Hepatocyte (in vitro differentiated cells): ENCODE results near the gene MACROD2. TPM values are rescaled to one million over a fixed set of nuclear protein-coding genes. Genes with fewer than 3 reads are reported as not detected.

Experiments
- DNase-seq: peaks from one replicate; pipeline ENCODE4 v3.0.0-alpha.2; 2016; ENCODE audit warnings: low spot score
- H2AFZ ChIP-seq: fragments of 200-600 bp; sonication (generic); 2 replicates; pipeline ENCODE4 v1.6.0; 2016; ENCODE audit warnings: antibody characterized with exemption, mild to moderate bottlenecking
- H3K27ac ChIP-seq: fragments of 200-600 bp; sonication (generic); 2 replicates; pipeline ENCODE4 v1.5.1; 2016; ENCODE audit warnings: mild to moderate bottlenecking
- H3K27me3 ChIP-seq: fragments of 200-600 bp; sonication (generic); 2 replicates; pipeline ENCODE4 v1.6.1; 2016
- H3K36me3 ChIP-seq: fragments of 200-600 bp; sonication (generic); replicated peaks from 2 replicates; pipeline ENCODE4 v1.5.1; 2016; ENCODE audit warnings: low read depth; ENCODE audit not compliant: insufficient read depth
- H3K4me1 ChIP-seq: fragments of 200-600 bp; sonication (generic); 2 replicates; pipeline ENCODE4 v1.5.1; 2016; ENCODE audit warnings: mild to moderate bottlenecking, moderate library complexity; ENCODE audit not compliant: insufficient read depth
- H3K4me2 ChIP-seq: fragments of 200-600 bp; sonication (generic); 2 replicates; pipeline ENCODE4 v1.6.0; 2016
- H3K4me3 ChIP-seq: fragments of 200-600 bp; sonication (generic); 2 replicates; pipeline ENCODE4 v1.5.1; 2016; ENCODE audit warnings: mild to moderate bottlenecking
- H3K79me2 ChIP-seq: fragments of 200-600 bp; sonication (generic); 2 replicates; pipeline ENCODE4 v1.6.0; 2017; ENCODE audit warnings: mild to moderate bottlenecking
- H3K9me2 ChIP-seq: fragments of 200-600 bp; sonication (generic); replicated peaks from 2 replicates; pipeline ENCODE4 v1.6.0; 2017; ENCODE audit warnings: mild to moderate bottlenecking; ENCODE audit not compliant: insufficient read depth
- H3K9me3 ChIP-seq: fragments of 200-600 bp; sonication (generic); 2 replicates; pipeline ENCODE4 v1.5.1; 2016; ENCODE audit warnings: low read depth, mild to moderate bottlenecking
- H4K20me1 ChIP-seq: fragments of 200-600 bp; sonication (generic); 2 replicates; pipeline ENCODE4 v1.6.0; 2016; ENCODE audit warnings: mild to moderate bottlenecking; ENCODE audit not compliant: insufficient read depth, poor library complexity, severe bottlenecking
- CTCF ChIP-seq: fragments of 200-600 bp; sonication (generic); IDR thresholded peaks from 2 replicates; pipeline ENCODE4 v1.5.1; 2016; ENCODE audit warnings: antibody characterized with exemption, mild to moderate bottlenecking; ENCODE audit not compliant: poor library complexity
- EZH2 ChIP-seq: fragments of 200-600 bp; sonication (generic); IDR thresholded peaks from 2 replicates; pipeline ENCODE4 v1.6.1; 2016; ENCODE audit warnings: antibody characterized with exemption, mild to moderate bottlenecking, borderline replicate concordance
- EZH2phosphoT487 ChIP-seq: fragments of 200-600 bp; sonication (generic); IDR thresholded peaks from one replicate; pipeline ENCODE4 v1.6.1; 2018; ENCODE audit warnings: antibody characterized with exemption, mild to moderate bottlenecking, low read depth, moderate library complexity; ENCODE audit not compliant: unreplicated experiment, severe bottlenecking
- WGBS: methylation state at CpG from one replicate; pipeline ENCODE4 v1.1.6; 2016; ENCODE audit warnings: low lambda C conversion rate; ENCODE audit errors: missing lambda C conversion rate; 5-methylcytosine and 5-hydroxymethylcytosine counted together
- polyA plus RNA-seq: library from polyadenylated mRNA; unstranded; fragments of >200 nt; fragmentation: Nextera tagmentation; extraction: Ambion mirVana; gene quantifications from 2 replicates; pipeline ENCODE4 v1.2.1, GENCODE V29; 2016
- total RNA-seq: library from RNA; depleted of rRNA; stranded (reverse); fragments of >200 nt; gene quantifications from 2 replicates; pipeline ENCODE4 v1.2.3, GENCODE V29; 2014

The MACROD2 gene
- total and polyA plus RNA-seq, 2 experiments from 2014 or later, result 2.4 to 3.1 TPM

DNA sequence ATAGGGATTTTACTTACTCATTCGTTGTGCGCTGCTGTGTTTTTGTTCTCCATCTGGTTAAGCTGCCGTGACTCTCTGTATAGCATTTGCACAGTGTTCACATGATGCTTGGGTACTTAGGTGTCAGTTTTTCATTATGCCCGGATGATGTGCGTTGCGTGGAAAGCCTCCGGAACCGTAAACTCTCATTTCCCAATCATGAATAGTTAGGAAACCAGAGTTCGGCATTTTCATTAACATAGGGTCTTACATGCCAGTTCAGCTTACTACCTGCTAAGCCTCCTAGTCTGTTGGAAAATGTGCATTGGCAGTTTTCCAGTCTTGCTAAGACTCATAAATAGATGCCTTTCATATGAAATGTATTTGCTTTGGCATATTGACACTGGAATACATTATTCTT is 825.5 kb downstream of the MACROD2 start:
- Histone ChIP-seq H3K79me2 (no peaks in the 10 kb centered on the region), H3K4me1 (no peaks in the 10 kb centered on the region), H3K4me3 (no peak overlapping the region), H2AFZ (no peak overlapping the region), H3K36me3 (no peaks in the 10 kb centered on the region), H4K20me1 (no peaks in the 10 kb centered on the region), H3K27me3 (no peaks in the 10 kb centered on the region), H3K4me2 (no peak overlapping the region), H3K9me2 (no peaks in the 10 kb centered on the region), H3K9me3 (no peaks in the 10 kb centered on the region), H3K27ac (no peak overlapping the region)
- TF ChIP-seq EZH2, result no peak
- TF ChIP-seq CTCF, result no peak
- TF ChIP-seq EZH2phosphoT487, result no peak
- 84% methylated on average over 9 of the region's 9 CpGs for WGBS
- DNase-seq, result no peak

DNA sequence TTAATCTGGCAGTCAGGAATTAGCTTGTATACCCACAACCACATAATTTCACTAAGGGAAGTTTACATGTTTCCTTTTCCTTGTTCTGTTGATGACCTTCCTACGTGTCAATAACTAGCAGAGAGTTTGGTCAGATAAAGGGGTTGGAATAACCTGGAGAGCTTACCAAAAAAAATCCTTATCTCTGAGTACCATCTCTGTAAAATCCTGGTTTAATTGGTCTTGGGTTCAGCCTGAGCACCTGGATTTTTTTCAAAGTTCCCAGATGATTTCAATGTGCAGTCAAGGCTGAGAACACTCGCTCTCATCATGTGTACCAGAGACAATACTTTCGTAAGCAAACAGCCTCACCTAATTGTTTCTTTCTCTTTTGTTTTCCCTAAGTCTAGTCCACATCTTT is 825.9 kb downstream of the MACROD2 start:
- no peak for TF ChIP-seq EZH2
- no peak for TF ChIP-seq CTCF
- no peak for TF ChIP-seq EZH2phosphoT487
- 91% methylated on average over 3 of the region's 3 CpGs for WGBS
- Histone ChIP-seq H3K9me3 (no peaks in the 10 kb centered on the region), H3K9me2 (no peaks in the 10 kb centered on the region), H3K36me3 (no peaks in the 10 kb centered on the region), H3K4me3 (no peak overlapping the region), H4K20me1 (no peaks in the 10 kb centered on the region), H3K27ac (no peak overlapping the region), H2AFZ (no peak overlapping the region), H3K27me3 (no peaks in the 10 kb centered on the region), H3K4me2 (no peak overlapping the region), H3K79me2 (no peaks in the 10 kb centered on the region), H3K4me1 (no peaks in the 10 kb centered on the region)
- DNase-seq, result no peak

DNA sequence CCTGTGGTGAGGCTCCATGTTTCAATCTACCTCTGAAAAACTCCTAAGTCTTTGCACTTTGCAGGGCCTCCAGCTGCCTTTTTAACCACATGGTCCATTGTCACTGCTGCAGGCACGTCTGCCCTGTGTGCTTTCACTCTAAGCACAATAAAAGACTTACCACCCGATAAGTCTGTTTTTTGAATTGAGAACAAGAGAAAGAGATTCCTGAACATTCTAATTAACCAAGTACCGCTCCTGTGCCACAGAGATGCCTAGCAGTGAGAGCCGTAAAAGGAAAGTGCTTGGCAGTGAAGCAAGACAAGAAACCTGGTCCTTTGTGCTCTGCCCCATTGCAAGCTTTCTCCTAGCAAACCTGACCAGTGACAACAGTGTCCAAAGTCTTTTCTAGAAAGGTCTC is 829.7 kb downstream of the MACROD2 start:
- no peak overlapping the region for H3K4me3 ChIP-seq
- WGBS, result 93% methylated on average over 4 of the region's 4 CpGs
- no peak for DNase-seq
- no peak overlapping the region for H2AFZ ChIP-seq
- H3K36me3 ChIP-seq, result no peaks in the 10 kb centered on the region
- no peaks in the 10 kb centered on the region for H3K79me2 ChIP-seq
- no peak overlapping the region for H3K4me2 ChIP-seq
- H3K27me3 ChIP-seq, result no peaks in the 10 kb centered on the region
- no peak overlapping the region for H3K27ac ChIP-seq
- no peaks in the 10 kb centered on the region for H4K20me1 ChIP-seq
- no peak for TF ChIP-seq CTCF
- TF ChIP-seq EZH2phosphoT487, result no peak
- TF ChIP-seq EZH2, result no peak
- no peaks in the 10 kb centered on the region for H3K9me3 ChIP-seq
- no peaks in the 10 kb centered on the region for H3K4me1 ChIP-seq
- H3K9me2 ChIP-seq, result no peaks in the 10 kb centered on the region
